ENCODE measurements around the gene MADCAM1.
A peak's percentile ranks its signal among the peaks of the same experiment; 100 is the strongest.

DNA sequence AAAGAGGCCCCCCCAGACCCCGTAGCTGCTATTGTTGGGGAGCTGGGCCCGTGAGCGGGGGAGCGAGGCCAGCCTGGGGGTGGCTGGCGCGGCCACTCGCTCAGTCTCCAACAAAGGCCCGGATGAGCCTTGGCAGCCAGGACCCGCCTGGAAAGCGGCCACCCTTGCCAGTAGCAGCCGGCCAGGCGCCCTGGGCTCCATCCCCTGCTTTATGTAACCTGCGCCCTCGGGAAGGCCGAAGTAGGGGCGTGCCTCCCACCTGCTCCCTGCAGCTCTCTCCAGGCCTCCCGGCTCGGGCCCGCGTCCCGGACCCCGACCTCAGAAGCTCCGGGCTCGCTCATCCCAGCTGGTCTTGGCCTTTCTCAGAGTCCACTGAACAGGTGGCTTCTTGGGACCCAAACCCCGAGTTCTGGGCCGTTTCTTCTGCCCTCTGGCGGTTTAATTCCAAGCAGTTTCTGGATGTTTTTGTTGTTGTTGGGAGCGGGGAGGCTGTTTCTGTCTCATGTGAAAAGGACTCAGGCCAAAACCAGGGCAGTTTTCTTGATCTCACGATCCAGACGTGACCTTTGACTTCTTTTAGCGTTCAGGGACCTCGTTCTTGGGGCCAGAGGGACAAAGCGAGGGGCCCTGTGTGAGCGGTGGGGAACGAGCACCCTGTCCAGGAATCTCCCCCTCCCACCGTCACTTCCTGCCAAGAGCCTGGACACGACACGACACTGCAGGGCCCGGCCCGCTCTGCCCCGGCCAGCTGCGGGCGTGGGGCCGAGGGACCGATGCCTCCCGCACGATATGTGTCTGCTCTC lies 36.5 kb downstream of the MADCAM1 start:
- TF ChIP-seq CTCF (conservative IDR thresholded peaks at IDR 0.05; ENCODE audit: low read depth, low read length) (peak; percentile 70), EZH2 (IDR thresholded peaks at IDR 0.05; ENCODE audit: borderline replicate concordance, low read depth, low read length, poor library complexity, severe bottlenecking) (no peak)
